Duodenal mucosa (tissue), 2 donors: ENCODE results near the gene FRMD4A.
"Not testable (repeated sequence)": the region's sequence is repeated elsewhere in the genome, so short reads cannot be mapped to it uniquely, and the experiment has no call there.

Experiments used
- H3K27ac ChIP-seq: one replicate; pipeline ENCODE4 v1.7.0; 2013; ENCODE audit warnings: low read depth, low read length
- H3K27me3 ChIP-seq, 2 donors: one replicate each; pipeline ENCODE4 v1.7.0; 2013; ENCODE audit warnings: low read length in 2 of 2, control low read depth in 1 of 2; ENCODE audit not compliant: insufficient read depth in 2 of 2, control insufficient read depth in 1 of 2
- H3K36me3 ChIP-seq, 2 donors: one replicate each; pipeline ENCODE4 v1.7.0; 2013; ENCODE audit warnings: low read length in 2 of 2, control low read depth in 1 of 2; ENCODE audit not compliant: insufficient read depth in 2 of 2, control insufficient read depth in 1 of 2
- H3K4me1 ChIP-seq, 2 donors: one replicate each; pipeline ENCODE4 v1.7.0; 2013; ENCODE audit warnings: low read length in 2 of 2, control low read depth in 1 of 2; ENCODE audit not compliant: insufficient read depth in 2 of 2, control insufficient read depth in 1 of 2
- H3K4me3 ChIP-seq, 2 donors: one replicate each; pipeline ENCODE4 v1.7.0; 2013; ENCODE audit warnings: low read length in 2 of 2, low read depth in 1 of 2
- H3K9ac ChIP-seq, 2 donors: one replicate each; pipeline ENCODE4 v1.7.0; 2013; ENCODE audit warnings: low read length in 2 of 2, low read depth in 1 of 2
- H3K9me3 ChIP-seq, 2 donors: one replicate each; pipeline ENCODE4 v1.7.0; 2013; ENCODE audit warnings: low read length in 2 of 2, control low read depth in 1 of 2; ENCODE audit not compliant: control insufficient read depth in 1 of 2

Gene FRMD4A

GRCh38 chr10:14220026-14220425, 110.7 kb downstream of the FRMD4A start:
- H3K9ac ChIP-seq, result no peak overlapping the region
- H3K4me3 ChIP-seq, result no peak overlapping the region
- H3K27ac ChIP-seq, result no peak overlapping the region
- no peaks in the 10 kb centered on the region for H3K9me3 ChIP-seq
- H3K36me3 ChIP-seq, result no peaks in the 10 kb centered on the region
- H3K27me3 ChIP-seq, result peaks cover 0 to 8% of the 10 kb centered on the region in 2 donors
- H3K4me1 ChIP-seq, result no peaks in the 10 kb centered on the region

GRCh38 chr10:14219411-14219810, 111.3 kb downstream of the FRMD4A start:
- Histone ChIP-seq H3K4me3 (no peak overlapping the region), H3K4me1 (no peaks in the 10 kb centered on the region), H3K9ac (no peak overlapping the region), H3K9me3 (no peaks in the 10 kb centered on the region), H3K27me3 (peaks cover 0 to 8% of the 10 kb centered on the region in 2 donors), H3K36me3 (no peaks in the 10 kb centered on the region), H3K27ac (no peak overlapping the region)

GRCh38 chr10:14215641-14216040, 115.1 kb downstream of the FRMD4A start:
- Histone ChIP-seq H3K27ac (no peak overlapping the region), H3K4me3 (no peak overlapping the region), H3K36me3 (no peaks in the 10 kb centered on the region), H3K27me3 (peaks cover 0 to 6% of the 10 kb centered on the region in 2 donors), H3K4me1 (no peaks in the 10 kb centered on the region), H3K9ac (no peak overlapping the region), H3K9me3 (no peaks in the 10 kb centered on the region)

GRCh38 chr10:14213703-14214102, 117.0 kb downstream of the FRMD4A start:
- H3K4me1 ChIP-seq, H3K9me3 ChIP-seq, H3K27me3 ChIP-seq, H3K9ac ChIP-seq, H3K4me3 ChIP-seq, H3K36me3 ChIP-seq, H3K27ac ChIP-seq: not testable (repeated sequence)

GRCh38 chr10:14211610-14212009, 119.1 kb downstream of the FRMD4A start:
- H3K9ac ChIP-seq, result no peak overlapping the region
- H3K36me3 ChIP-seq, result no peaks in the 10 kb centered on the region
- H3K4me3 ChIP-seq, result no peak overlapping the region
- H3K4me1 ChIP-seq, result no peaks in the 10 kb centered on the region
- no peak overlapping the region for H3K27ac ChIP-seq
- H3K9me3 ChIP-seq, result no peaks in the 10 kb centered on the region
- H3K27me3 ChIP-seq, result no peaks in the 10 kb centered on the region

- Histone ChIP-seq H3K27ac (no peak overlapping the region), H3K27me3 (no peaks in the 10 kb centered on the region), H3K9ac (no peak overlapping the region), H3K4me3 (no peak overlapping the region), H3K4me1 (no peaks in the 10 kb centered on the region), H3K36me3 (no peaks in the 10 kb centered on the region), H3K9me3 (no peaks in the 10 kb centered on the region)
Observed at GRCh38 chr10:14208231-14208630, 122.5 kb downstream of the FRMD4A start.

- Histone ChIP-seq H3K9ac (no peak overlapping the region), H3K27me3 (peaks cover 0 to 3% of the 10 kb centered on the region in 2 donors), H3K36me3 (no peaks in the 10 kb centered on the region), H3K9me3 (no peaks in the 10 kb centered on the region), H3K27ac (no peak overlapping the region), H3K4me1 (no peaks in the 10 kb centered on the region), H3K4me3 (no peak overlapping the region)
Observed at GRCh38 chr10:14205233-14205632, 125.5 kb downstream of the FRMD4A start.

GRCh38 chr10:14200698-14201544, 129.8 kb downstream of the FRMD4A start:
- Histone ChIP-seq H3K4me3 (no peak overlapping the region), H3K36me3 (no peaks in the 10 kb centered on the region), H3K27me3 (peaks cover 0 to 3% of the 10 kb centered on the region in 2 donors), H3K9ac (no peak overlapping the region), H3K4me1 (no peaks in the 10 kb centered on the region), H3K27ac (no peak overlapping the region), H3K9me3 (no peaks in the 10 kb centered on the region)

GRCh38 chr10:14199098-14199497, 131.6 kb downstream of the FRMD4A start:
- H3K36me3 ChIP-seq, result not testable (repeated sequence)

GRCh38 chr10:14198078-14198477, 132.6 kb downstream of the FRMD4A start:
- Histone ChIP-seq H3K4me3 (no peak overlapping the region), H3K27ac (no peak overlapping the region), H3K27me3 (peaks cover 0 to 4% of the 10 kb centered on the region in 2 donors), H3K36me3 (no peaks in the 10 kb centered on the region), H3K9ac (no peak overlapping the region), H3K9me3 (no peaks in the 10 kb centered on the region), H3K4me1 (no peaks in the 10 kb centered on the region)

More at GRCh38 chr10:14199098-14199497, 131.6 kb downstream of the FRMD4A start:
- not testable (repeated sequence) for H3K9ac ChIP-seq, H3K4me1 ChIP-seq, H3K27me3 ChIP-seq, H3K27ac ChIP-seq, H3K4me3 ChIP-seq, H3K9me3 ChIP-seq
